SU-DHL-6 (cell line): ENCODE measurements around the gene FBRSL1.

ENCODE experiments used
- H2AFZ ChIP-seq: fragments of 200-600 bp; sonication (generic); 2 replicates; pipeline ENCODE4 v1.6.1; 2014; ENCODE audit warnings: low read depth, mild to moderate bottlenecking, moderate library complexity, mixed read lengths, antibody characterized with exemption, low read length; ENCODE audit not compliant: severe bottlenecking
- H3F3A ChIP-seq: fragments of 200-600 bp; shearing (Covaris generic); 2 replicates; pipeline ENCODE4 v1.6.0; 2016; ENCODE audit warnings: antibody characterized with exemption, mild to moderate bottlenecking; ENCODE audit not compliant: insufficient read depth
- H3K27ac ChIP-seq: fragments of 200-600 bp; sonication (generic); 2 replicates; pipeline ENCODE4 v1.5.1; 2016; ENCODE audit warnings: low read depth, mild to moderate bottlenecking, low read length, moderate library complexity, mixed read lengths
- H3K27me3 ChIP-seq: fragments of 200-600 bp; sonication (generic), shearing (Covaris generic); 2 replicates; pipeline ENCODE4 v1.6.0; 2014; ENCODE audit warnings: mild to moderate bottlenecking, low read length
- H3K36me3 ChIP-seq: fragments of 200-600 bp; sonication (generic); 2 replicates; pipeline ENCODE4 v1.6.1; 2014; ENCODE audit warnings: mild to moderate bottlenecking, low read length, mixed read lengths
- H3K4me2 ChIP-seq: fragments of 300-600, 200-600 bp; shearing (Covaris generic), sonication (generic); 2 replicates; pipeline ENCODE4 v1.6.0; 2014; ENCODE audit warnings: low read length, low read depth, mild to moderate bottlenecking; ENCODE audit not compliant: poor library complexity, severe bottlenecking
- H3K4me3 ChIP-seq: fragments of 200-600 bp; sonication (generic); 2 replicates; pipeline ENCODE4 v1.5.1; 2014; ENCODE audit warnings: antibody characterized with exemption, low read length, mild to moderate bottlenecking, mixed read lengths; ENCODE audit not compliant: insufficient read depth, poor library complexity, severe bottlenecking
- H3K79me2 ChIP-seq: fragments of 200-600 bp; sonication (generic); 2 replicates; pipeline ENCODE4 v1.6.1; 2014; ENCODE audit warnings: mild to moderate bottlenecking, low read length, moderate library complexity; ENCODE audit not compliant: insufficient read depth
- H3K9ac ChIP-seq: fragments of 200-600 bp; sonication (generic); 2 replicates; pipeline ENCODE4 v1.7.0; 2014; ENCODE audit warnings: mild to moderate bottlenecking, low read length
- H3K9me2 ChIP-seq: fragments of 200-600 bp; sonication (generic); replicated peaks from 2 replicates; pipeline ENCODE4 v1.6.1; 2014; ENCODE audit warnings: low read length; ENCODE audit not compliant: insufficient read depth
- H3K9me3 ChIP-seq: fragments of 200-600 bp; sonication (generic); 2 replicates; pipeline ENCODE4 v1.6.1; 2014; ENCODE audit warnings: low read length, mixed read lengths; ENCODE audit not compliant: insufficient read depth
- H4K20me1 ChIP-seq: fragments of 200-600 bp; sonication (generic); 2 replicates; pipeline ENCODE4 v1.6.1; 2014; ENCODE audit warnings: low read depth, mild to moderate bottlenecking, antibody characterized with exemption, low read length, moderate library complexity, mixed read lengths
- EZH2phosphoT487 ChIP-seq: fragments of 200-600 bp; sonication (generic), shearing (Covaris generic); conservative IDR thresholded peaks from 2 replicates; pipeline ENCODE4 v1.6.1; 2018; ENCODE audit warnings: mild to moderate bottlenecking, antibody characterized with exemption, low read length, moderate library complexity, mixed read lengths
- TF ChIP-seq, protein P1 (sequence below): fragments of 200-600 bp; sonication (generic); IDR thresholded peaks from one replicate; pipeline ENCODE4 v1.5.1; 2017; ENCODE audit warnings: antibody characterized with exemption, mild to moderate bottlenecking, low read length, moderate library complexity; ENCODE audit not compliant: insufficient read depth, poor library complexity, severe bottlenecking

FBRSL1 gene

DNA sequence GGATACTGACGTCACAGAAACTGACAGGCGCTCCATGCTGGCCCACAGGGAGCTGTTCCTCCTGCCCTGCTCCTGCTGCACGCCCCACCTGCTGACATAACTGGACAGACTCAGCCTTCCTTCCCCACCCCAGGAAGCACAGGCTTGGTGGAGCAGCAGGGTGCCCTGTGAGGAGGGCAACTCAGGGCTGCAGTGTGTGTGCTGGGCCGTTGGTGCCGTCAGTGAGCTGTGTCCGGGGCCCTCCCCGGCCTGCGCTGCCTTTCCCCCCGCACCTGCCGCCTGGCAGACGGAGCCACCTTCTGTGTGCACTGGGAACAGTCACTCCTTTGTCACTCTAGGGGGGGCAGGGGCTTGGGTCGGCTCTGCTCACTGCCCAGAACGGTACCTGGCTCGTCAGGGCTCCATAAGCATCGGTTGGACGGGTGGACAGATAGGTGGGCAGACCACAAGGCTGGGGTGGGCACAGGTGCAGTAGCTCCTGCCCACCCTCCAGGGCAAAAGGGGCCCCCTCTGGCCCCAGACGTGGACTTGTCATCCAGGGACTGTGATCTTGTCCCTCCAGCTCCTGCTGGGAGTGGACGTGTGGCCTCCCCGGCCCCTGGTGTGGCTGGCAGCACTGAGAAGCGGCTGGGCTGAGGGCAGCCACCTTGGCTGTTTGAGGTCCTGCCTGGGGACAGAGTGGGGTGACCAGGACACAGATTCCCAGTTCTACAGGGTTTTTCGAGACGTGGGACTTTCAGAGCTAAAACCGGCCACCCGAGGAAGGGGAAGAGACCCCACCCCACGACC lies 32.8 kb downstream of the FBRSL1 start:
- no peak overlapping the region for H3K9ac ChIP-seq
- no peak overlapping the region for H3K4me3 ChIP-seq
- H3K36me3 ChIP-seq: no peaks in the 10 kb centered on the region
- no peak overlapping the region for H2AFZ ChIP-seq
- no peaks in the 10 kb centered on the region for H3K9me2 ChIP-seq
- H3K4me2 ChIP-seq: no peak overlapping the region
- TF ChIP-seq, protein P1, sequence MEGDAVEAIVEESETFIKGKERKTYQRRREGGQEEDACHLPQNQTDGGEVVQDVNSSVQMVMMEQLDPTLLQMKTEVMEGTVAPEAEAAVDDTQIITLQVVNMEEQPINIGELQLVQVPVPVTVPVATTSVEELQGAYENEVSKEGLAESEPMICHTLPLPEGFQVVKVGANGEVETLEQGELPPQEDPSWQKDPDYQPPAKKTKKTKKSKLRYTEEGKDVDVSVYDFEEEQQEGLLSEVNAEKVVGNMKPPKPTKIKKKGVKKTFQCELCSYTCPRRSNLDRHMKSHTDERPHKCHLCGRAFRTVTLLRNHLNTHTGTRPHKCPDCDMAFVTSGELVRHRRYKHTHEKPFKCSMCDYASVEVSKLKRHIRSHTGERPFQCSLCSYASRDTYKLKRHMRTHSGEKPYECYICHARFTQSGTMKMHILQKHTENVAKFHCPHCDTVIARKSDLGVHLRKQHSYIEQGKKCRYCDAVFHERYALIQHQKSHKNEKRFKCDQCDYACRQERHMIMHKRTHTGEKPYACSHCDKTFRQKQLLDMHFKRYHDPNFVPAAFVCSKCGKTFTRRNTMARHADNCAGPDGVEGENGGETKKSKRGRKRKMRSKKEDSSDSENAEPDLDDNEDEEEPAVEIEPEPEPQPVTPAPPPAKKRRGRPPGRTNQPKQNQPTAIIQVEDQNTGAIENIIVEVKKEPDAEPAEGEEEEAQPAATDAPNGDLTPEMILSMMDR: no peak
- TF ChIP-seq EZH2phosphoT487: no peak
- H4K20me1 ChIP-seq: peaks cover 3% of the 10 kb centered on the region; the same call in 1 of the 2 replicates
- H3K27me3 ChIP-seq: no peaks in the 10 kb centered on the region
- no peak overlapping the region for H3K27ac ChIP-seq
- H3F3A ChIP-seq: no peaks in the 10 kb centered on the region
- H3K79me2 ChIP-seq: no peaks in the 10 kb centered on the region
- H3K9me3 ChIP-seq: peaks cover 6% of the 10 kb centered on the region; the same call in 1 of the 2 replicates

DNA sequence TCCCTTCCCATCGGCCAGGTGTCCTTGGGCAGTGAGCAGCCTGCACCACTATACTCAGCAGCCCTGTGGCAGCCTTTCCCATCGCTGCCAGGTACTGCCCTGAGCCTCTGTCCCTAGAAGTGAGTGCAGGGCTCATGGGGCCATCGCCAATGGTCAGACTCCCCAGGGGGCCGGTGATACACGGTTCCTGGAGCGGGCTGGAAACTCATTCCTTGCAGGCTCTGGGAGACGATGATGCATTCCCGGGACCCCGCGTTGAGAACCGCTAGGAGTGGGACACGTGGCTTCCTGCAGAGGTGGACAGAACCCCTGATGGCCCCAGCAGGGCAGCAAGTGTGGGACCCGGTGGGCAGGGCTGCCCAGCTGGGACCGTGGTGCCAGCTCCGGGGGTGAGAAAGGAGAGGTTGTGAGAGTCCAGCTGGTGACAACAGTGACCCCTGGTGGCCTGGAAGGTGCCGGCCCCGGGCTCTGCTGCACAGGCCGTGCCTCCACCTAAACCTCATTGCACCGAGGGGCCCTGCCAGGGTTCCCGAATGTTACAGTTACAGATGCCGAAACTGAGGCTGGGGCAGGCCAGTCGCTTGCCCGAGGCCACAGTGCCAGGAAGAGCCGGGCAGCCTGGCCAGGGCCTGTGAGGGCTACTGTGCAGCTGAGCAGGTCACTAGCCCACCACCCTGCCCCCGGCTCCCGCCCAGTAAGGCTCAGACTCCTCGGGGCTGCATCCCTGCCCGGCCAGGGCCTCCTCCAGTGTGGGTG lies 33.8 kb downstream of the FBRSL1 start:
- peaks cover 3% of the 10 kb centered on the region; the same call in 1 of the 2 replicates for H4K20me1 ChIP-seq
- TF ChIP-seq EZH2phosphoT487: no peak
- TF ChIP-seq, protein P1: peak; percentile 64
- peaks cover 6% of the 10 kb centered on the region; the same call in 1 of the 2 replicates for H3K9me3 ChIP-seq
- no peaks in the 10 kb centered on the region for H3K9me2 ChIP-seq
- no peaks in the 10 kb centered on the region for H3K36me3 ChIP-seq
- H3K4me3 ChIP-seq: no peak overlapping the region
- H3F3A ChIP-seq: no peaks in the 10 kb centered on the region
- no peaks in the 10 kb centered on the region for H3K79me2 ChIP-seq
- no peak overlapping the region for H3K4me2 ChIP-seq
- H3K27ac ChIP-seq: no peak overlapping the region
- H3K9ac ChIP-seq: no peak overlapping the region
- H2AFZ ChIP-seq: no peak overlapping the region
- H3K27me3 ChIP-seq: no peaks in the 10 kb centered on the region

DNA sequence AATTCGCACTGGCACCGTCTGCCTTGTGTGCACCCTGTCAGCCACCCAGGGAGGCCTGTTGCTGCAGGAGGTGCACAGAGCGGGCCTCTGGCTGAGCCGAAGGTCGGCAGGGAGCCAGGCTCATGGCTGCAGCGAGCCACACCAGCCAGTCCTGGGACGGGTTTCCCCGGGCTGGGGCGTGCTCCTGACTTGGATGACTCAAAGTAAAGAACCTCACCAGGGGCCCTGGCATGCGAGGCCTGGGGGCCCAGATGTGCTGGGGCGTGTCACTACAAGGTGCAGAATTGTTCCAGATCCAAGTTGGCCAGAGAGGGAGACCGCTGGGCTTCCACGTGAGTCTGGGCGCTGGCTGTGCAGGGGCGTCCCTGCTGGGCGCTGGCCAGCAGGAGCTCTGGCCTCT lies 34.5 kb downstream of the FBRSL1 start:
- no peaks in the 10 kb centered on the region for H3K79me2 ChIP-seq

More for the DNA sequence above, 34.5 kb downstream of the FBRSL1 start:
- Histone ChIP-seq H3K27ac (no peak overlapping the region), H3F3A (no peaks in the 10 kb centered on the region), H3K4me3 (no peak overlapping the region), H3K9ac (no peak overlapping the region), H2AFZ (no peak overlapping the region), H3K9me3 (peaks cover 1% of the 10 kb centered on the region; the same call in 1 of the 2 replicates), H3K36me3 (no peaks in the 10 kb centered on the region), H4K20me1 (peaks cover 3% of the 10 kb centered on the region; the same call in 1 of the 2 replicates), H3K27me3 (no peaks in the 10 kb centered on the region), H3K9me2 (no peaks in the 10 kb centered on the region), H3K4me2 (no peak overlapping the region)
- TF ChIP-seq, protein P1: no peak
- no peak for TF ChIP-seq EZH2phosphoT487
